Keratinocyte (primary cell): Measurements from ENCODE around the gene IREB2. TPM values are rescaled to one million over a fixed set of nuclear protein-coding genes. Genes with fewer than 3 reads are reported as not detected.

ENCODE experiments used
- DNase-seq: peaks from one replicate; pipeline ENCODE4 v3.0.0-alpha.2; 2011; ENCODE audit warnings: low read depth, missing footprints, low spot score
- FAIRE-seq: peaks from 2 replicates; lab custom pipeline; 2011; peaks lifted over from hg19 to GRCh38; lab: Jason Lieb, UNC
- H2AFZ ChIP-seq: 2 replicates; pipeline ENCODE4 v1.6.0; 2012; ENCODE audit warnings: low read length, control low read depth, inconsistent platforms; ENCODE audit not compliant: control insufficient read depth
- H3K27ac ChIP-seq: 2 replicates; pipeline ENCODE4 v1.5.1; 2011; ENCODE audit warnings: low read length; ENCODE audit not compliant: control insufficient read depth, insufficient read depth
- H3K27me3 ChIP-seq: 3 replicates; pipeline ENCODE4 v1.6.0; 2011; ENCODE audit warnings: low read length; ENCODE audit not compliant: control insufficient read depth, insufficient read depth; ENCODE audit errors: extremely low read depth
- H3K36me3 ChIP-seq, 2 experiments: 2 replicates in 1 of 2; 3 replicates in 1 of 2; pipeline ENCODE4 v1.5.1; 2011; ENCODE audit warnings: low read length in 2 of 2, mild to moderate bottlenecking in 1 of 2; ENCODE audit not compliant: control insufficient read depth in 2 of 2, insufficient read depth in 2 of 2; ENCODE audit errors: extremely low read depth in 1 of 2
- H3K4me1 ChIP-seq: 3 replicates; pipeline ENCODE4 v1.5.1; 2011; ENCODE audit warnings: low read length; ENCODE audit not compliant: control insufficient read depth, insufficient read depth; ENCODE audit errors: extremely low read depth
- H3K4me2 ChIP-seq: 3 replicates; pipeline ENCODE4 v1.6.0; 2011; ENCODE audit warnings: low read depth, low read length; ENCODE audit not compliant: control insufficient read depth, insufficient read depth; ENCODE audit errors: extremely low read depth
- H3K4me3 ChIP-seq, 3 experiments: fragments of 200-600 bp in 1 of 3; sonication (generic) in 1 of 3; 2 replicates in 2 of 3; 3 replicates in 1 of 3; pipeline ENCODE4 v1.5.1; 2011 to 2016; ENCODE audit warnings: low read length in 3 of 3, mild to moderate bottlenecking in 3 of 3, control low read depth in 2 of 3, inconsistent platforms in 1 of 3, low read depth in 1 of 3, mixed read lengths in 1 of 3, mixed run types in 1 of 3, moderate library complexity in 1 of 3; ENCODE audit not compliant: control insufficient read depth in 2 of 3, insufficient read depth in 2 of 3; ENCODE audit errors: extremely low read depth in 1 of 3
- H3K79me2 ChIP-seq: 2 replicates; pipeline ENCODE4 v1.6.0; 2012; ENCODE audit warnings: low read length; ENCODE audit not compliant: control insufficient read depth, insufficient read depth
- H3K9ac ChIP-seq: 3 replicates; pipeline ENCODE4 v1.6.0; 2011; ENCODE audit warnings: low read length; ENCODE audit not compliant: control insufficient read depth, insufficient read depth; ENCODE audit errors: extremely low read depth
- H3K9me1 ChIP-seq: 3 replicates; pipeline ENCODE4 v1.6.0; 2011; ENCODE audit warnings: low read length; ENCODE audit not compliant: control insufficient read depth, insufficient read depth; ENCODE audit errors: extremely low read depth
- H3K9me3 ChIP-seq: 2 replicates; pipeline ENCODE4 v1.5.1; 2012; ENCODE audit warnings: low read depth, low read length; ENCODE audit not compliant: control insufficient read depth
- H4K20me1 ChIP-seq: 3 replicates; pipeline ENCODE4 v1.6.0; 2011; ENCODE audit warnings: low read length; ENCODE audit not compliant: control insufficient read depth, insufficient read depth; ENCODE audit errors: extremely low read depth
- CTCF ChIP-seq, 3 experiments: IDR thresholded peaks in 1 of 3; conservative IDR thresholded peaks in 1 of 3; optimal IDR thresholded peaks in 1 of 3; 2 replicates in 2 of 3; 3 replicates in 1 of 3; pipeline versions ENCODE3 to v1.5.1; 2011; ENCODE audit warnings: low read length in 3 of 3, mild to moderate bottlenecking in 3 of 3, moderate library complexity in 2 of 3, control low read depth in 1 of 3, inconsistent platforms in 1 of 3; ENCODE audit not compliant: insufficient read depth in 2 of 3; ENCODE audit errors: extremely low read depth in 1 of 3
- EZH2 ChIP-seq: IDR thresholded peaks from one replicate; pipeline ENCODE4 v1.6.1; 2012; ENCODE audit warnings: inconsistent platforms, mild to moderate bottlenecking, low read length, moderate library complexity
- dilution Hi-C: fragments of 300-500 bp; cut with MboI; formaldehyde crosslinking; loops from one replicate; pipeline ENCODE4 v1.7.0; 2020; ENCODE audit warnings: low sequenced_read_pairs; ENCODE audit not compliant: extremely low pct_ligation_motif_present
- polyA plus RNA-seq, 5 experiments: library from polyadenylated mRNA; depleted of rRNA in 3 of 5; stranded (reverse) in 3 of 5; stranded (forward) in 1 of 5; unstranded in 1 of 5; fragments of >200 nt; gene quantifications; 1 replicate in 1 of 5; 2 replicates in 3 of 5; 3 replicates in 1 of 5; pipeline versions ENCODE4 v1.2.1 to v1.2.3, GENCODE V29; 2011 to 2012; ENCODE audit warnings: missing spikeins in 2 of 5, low read depth in 1 of 5, low replicate concordance in 1 of 5

Gene IREB2
- polyA plus RNA-seq, 1 donor (not counting 4 experiments of a cell fraction or from before 2014, with no cell fraction given), result 20.5 TPM

DNA sequence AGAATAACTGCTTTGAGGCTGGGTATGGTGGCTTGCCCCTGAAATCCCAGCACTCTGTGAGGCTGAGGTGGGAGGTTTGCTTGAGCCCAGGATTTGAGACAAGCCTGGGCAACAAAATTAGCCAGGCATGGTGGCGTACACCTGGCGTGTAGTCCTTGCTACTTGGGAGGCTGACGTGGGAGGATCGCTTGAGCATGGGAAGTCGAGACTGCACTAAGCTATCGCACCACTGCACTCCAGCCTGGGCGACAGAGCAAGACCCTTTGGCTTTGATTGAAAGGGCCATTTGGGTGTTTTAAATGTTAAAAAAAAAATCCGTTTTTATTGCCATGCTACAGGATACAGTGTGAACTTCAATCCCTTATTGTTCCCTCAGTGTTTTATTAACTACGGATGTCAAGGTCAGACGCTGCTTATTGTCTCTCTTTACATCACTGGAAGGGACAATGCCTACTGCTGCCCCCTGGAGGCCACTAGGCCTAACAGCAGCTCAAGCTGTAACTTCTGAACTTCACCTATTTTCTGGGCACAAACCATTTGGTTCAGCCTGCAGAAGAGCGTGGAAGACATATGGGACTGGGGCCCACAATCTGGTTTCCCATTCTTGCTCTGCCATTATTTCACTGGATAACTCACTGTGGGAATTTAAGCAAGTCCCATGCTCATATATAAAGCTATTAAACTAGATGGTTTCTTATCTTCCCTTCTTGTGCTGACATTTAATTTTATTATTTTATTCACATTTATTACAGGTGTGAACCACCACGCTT is 15.3 kb upstream of the IREB2 start:
- dilution Hi-C loops, result no loop called here
- no peak overlapping the region for H3K9ac ChIP-seq
- no peaks in the 10 kb centered on the region for H3K79me2 ChIP-seq
- no peaks in the 10 kb centered on the region for H3K9me1 ChIP-seq
- DNase-seq (peak; percentile 21), FAIRE-seq (peak; percentile 85)
- no peaks in the 10 kb centered on the region for H3K27me3 ChIP-seq
- no peak overlapping the region for H3K27ac ChIP-seq
- H3K4me3 ChIP-seq, result no peak overlapping the region
- no peaks in the 10 kb centered on the region for H3K36me3 ChIP-seq
- no peaks in the 10 kb centered on the region for H3K4me1 ChIP-seq
- no peak for TF ChIP-seq EZH2
- peak; percentile 86 to 96 (median 92) for TF ChIP-seq CTCF (optimal IDR thresholded peaks at IDR 0.05 in 1 of 3, IDR thresholded peaks at IDR 0.05 in 1 of 3, conservative IDR thresholded peaks at IDR 0.05 in 1 of 3; ENCODE audit: extremely low read depth in 1 of 3, insufficient read depth in 2 of 3, low read length in 3 of 3)
- H3K9me3 ChIP-seq, result no peaks in the 10 kb centered on the region
- no peak overlapping the region for H2AFZ ChIP-seq
- H4K20me1 ChIP-seq, result no peaks in the 10 kb centered on the region
- H3K4me2 ChIP-seq, result no peak overlapping the region

- dilution Hi-C loops, result no loop called here
- Histone ChIP-seq H3K4me3 (no peak overlapping the region), H3K9me3 (no peaks in the 10 kb centered on the region), H3K9me1 (no peaks in the 10 kb centered on the region), H2AFZ (no peak overlapping the region), H3K79me2 (no peaks in the 10 kb centered on the region), H3K27me3 (no peaks in the 10 kb centered on the region), H3K4me2 (no peak overlapping the region), H4K20me1 (no peaks in the 10 kb centered on the region), H3K9ac (no peak overlapping the region), H3K27ac (no peak overlapping the region), H3K4me1 (no peaks in the 10 kb centered on the region), H3K36me3 (no peaks in the 10 kb centered on the region)
- no peak for TF ChIP-seq EZH2
- TF ChIP-seq CTCF (optimal IDR thresholded peaks at IDR 0.05 in 1 of 3, IDR thresholded peaks at IDR 0.05 in 1 of 3, conservative IDR thresholded peaks at IDR 0.05 in 1 of 3; ENCODE audit: extremely low read depth in 1 of 3, insufficient read depth in 2 of 3, low read length in 3 of 3), result no peak
- DNase-seq (no peak), FAIRE-seq (no peak)
Observed at GRCh38 chr15:78424673-78425072, 13.3 kb upstream of the IREB2 start.
